Heart right ventricle (tissue), 16 donors: ENCODE data around the gene GCC2. TPM values are rescaled to one million over a fixed set of nuclear protein-coding genes. Genes with fewer than 3 reads are reported as not detected.
A peak's percentile ranks its signal among the peaks of the same experiment; 100 is the strongest.

ENCODE experiments used
- ATAC-seq, 8 donors: fragments of 200-7000 bp; cut with Tn5 transposase; one replicate each; pipeline ENCODE4 v1.9.1; 2020; ENCODE audit warnings: mild to moderate bottlenecking in 8 of 8, moderate library complexity in 8 of 8, moderate number of reproducible peaks in 1 of 8
- DNase-seq, 2 donors: peaks; one replicate each; pipeline ENCODE4 v3.0.0-alpha.2; 2020
- H3K27ac ChIP-seq, 10 donors: fragments of 200-600 bp; sonication (generic) in 2 of 10; one replicate each; pipeline versions ENCODE4 v1.5.0 to v1.8.0; 2020 to 2022; ENCODE audit warnings: mild to moderate bottlenecking in 3 of 10
- H3K27me3 ChIP-seq, 7 donors: fragments of 200-600 bp; one replicate each; pipeline ENCODE4 v1.8.0; 2021 to 2022; ENCODE audit warnings: mild to moderate bottlenecking in 2 of 7
- H3K36me3 ChIP-seq, 9 donors: fragments of 200-600 bp; sonication (generic) in 1 of 9; one replicate each; pipeline versions ENCODE4 v1.5.0 to v1.8.0; 2020 to 2022; ENCODE audit warnings: mild to moderate bottlenecking in 2 of 9
- H3K4me1 ChIP-seq, 9 donors: fragments of 200-600 bp; sonication (generic) in 1 of 9; one replicate each; pipeline versions ENCODE4 v1.5.0 to v1.8.0; 2020 to 2022; ENCODE audit warnings: mild to moderate bottlenecking in 4 of 9
- H3K4me3 ChIP-seq, 10 donors: fragments of 200-600 bp; sonication (generic) in 2 of 10; one replicate each; pipeline versions ENCODE4 v1.5.0 to v1.8.0; 2020 to 2022; ENCODE audit warnings: mild to moderate bottlenecking in 7 of 10, moderate library complexity in 2 of 10
- H3K9me3 ChIP-seq, 11 donors: fragments of 200-600 bp in 10 of 11; sonication (generic) in 2 of 11; one replicate each; pipeline versions ENCODE4 v1.5.0 to v1.8.0; 2013 to 2022; ENCODE audit warnings: mild to moderate bottlenecking in 2 of 11, control low read depth in 1 of 11, moderate library complexity in 1 of 11
- WGBS, 2 donors: extraction: QIAGEN DNeasy Blood & Tissue Kit; methylation state at CpG; one replicate each; pipeline ENCODE4 v1.1.7; 2013; ENCODE audit warnings: inconsistent platforms in 1 of 2; 5-methylcytosine and 5-hydroxymethylcytosine counted together
- intact Hi-C, 10 donors: fragments of 100-400 bp; cut with DNase I; formaldehyde crosslinking; loops; one replicate each; pipeline versions ENCODE4 v1.11.1 to v1.14.2; 2022
- polyA plus RNA-seq, 2 donors: library from polyadenylated mRNA; stranded (reverse); fragments of 200-250 nt; gene quantifications; one replicate each; pipeline ENCODE4 v1.2.3, GENCODE V29; 2013
- total RNA-seq, 10 donors: library from RNA; stranded (reverse); fragmentation: NEBNext Ultra II Directional in 3 of 10; extraction: Animal tissue kit (Norgen Biotek cat#: 25700) in 3 of 10; gene quantifications; one replicate each; pipeline versions ENCODE4 v1.2.1 to v1.2.4, GENCODE V29; 2021 to 2023
- TF ChIP-seq, protein P1 (sequence below), 9 donors: fragments of 200-600 bp; sonication (generic) in 2 of 9; IDR thresholded peaks; one replicate each; pipeline versions ENCODE4 v1.5.0 to v1.8.0; 2021 to 2022; ENCODE audit warnings: antibody characterized with exemption in 9 of 9, mild to moderate bottlenecking in 5 of 9, moderate library complexity in 1 of 9
- donor health status: Arrhythmogenic right ventricular cardiomyopathy.
- donor health status: ischemic (EF 13 %, LVEDD 7.1; RV severe dilation, severe dysfunction).
- donor health status: healthy with polysubstance abuse.
- donor health status: DM: no; HTN: yes; CAD: no.
- donor health status: DM: no; HTN: no; CAD: no.
- donor health status: ischemic (EF 25% LVEDD 6.9; RV normal size, moderate dysfunction).
- donor health status: ischemic (EF 25% LVEDD 5.7; RV mildly dilated, moderate dysfunction).
- donor health status: healthy.
- donor health status: DM: yes; HTN: yes; CAD: no.
- donor health status: Ischemic cardiomyopathy.
- donor health status: ischemic (EF 35%, LVEDD 5.7; RV mildly dilated, moderate dysfunction).
- donor health status: nonischemic (EF 11% LVEDD 7.7; RV severe dilation, severe dysfunction).
- donor health status: DM: yes; HTN: yes; CAD: no.
- donor health status: PGD.
- donor health status: ischemic (EF 29% LVEDD 5.4; RV normal size, mild dysfunction).
- donor health status: nonischemic (EF 23%, LVEDD 6.1; RV moderate dilation, normal function).

GCC2 gene
- total and polyA plus RNA-seq, 12 donors, result 4.1 to 31.8 (median 26.5) TPM

DNA sequence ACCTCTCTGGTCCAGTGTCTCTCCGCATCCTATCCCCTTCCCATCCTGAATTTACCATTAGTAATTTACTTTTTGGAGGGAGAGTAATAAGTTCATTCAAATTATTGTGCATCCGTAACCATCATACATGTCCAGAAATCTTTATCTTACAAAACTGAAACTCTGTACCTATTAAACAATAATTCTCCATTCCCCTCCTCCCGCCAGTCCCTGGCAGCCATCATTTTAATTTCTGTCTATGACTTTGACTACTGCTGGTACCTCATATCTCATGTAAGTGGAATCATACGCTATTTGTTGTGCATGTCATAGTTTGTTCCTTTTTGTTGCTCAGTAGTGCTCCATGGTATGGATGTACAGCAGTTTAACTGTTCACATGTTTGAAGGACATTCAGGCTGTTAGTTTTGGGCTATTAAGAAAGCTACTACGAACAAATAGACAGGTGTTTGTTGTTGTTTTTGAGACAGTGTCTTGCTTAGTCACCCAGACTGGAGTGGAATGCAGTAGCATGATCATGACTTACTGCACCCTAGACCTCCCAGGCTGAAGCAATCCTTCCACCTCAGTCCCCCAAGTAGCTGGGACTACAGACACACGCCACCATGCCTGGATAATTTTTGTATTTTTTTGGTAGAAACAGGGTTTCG is 87.3 kb downstream of the GCC2 start:
- ATAC-seq, result no peak

DNA sequence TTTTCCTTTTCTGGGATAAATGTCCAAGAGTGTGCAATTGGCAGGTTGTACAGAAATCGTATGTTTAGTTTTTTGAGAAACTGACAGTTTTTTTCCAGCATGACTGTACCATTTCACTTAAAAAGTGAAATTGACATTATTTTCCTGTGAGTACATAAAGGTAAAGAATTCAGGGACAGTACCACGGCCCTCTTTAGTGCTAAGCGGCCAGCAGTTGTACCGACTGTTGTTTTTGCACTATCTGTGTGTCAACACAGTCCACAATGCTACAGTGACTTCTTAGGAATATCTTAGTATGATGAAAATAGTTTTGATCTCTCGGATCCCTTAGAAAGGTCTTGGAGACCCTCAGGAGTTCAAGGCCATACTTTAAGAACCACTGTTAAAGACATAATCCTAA is 87.9 kb downstream of the GCC2 start:
- H3K36me3 ChIP-seq, result no peaks in the 10 kb centered on the region
- DNase-seq (no peak), ATAC-seq (no peak)
- 88 to 89% methylated on average over 5 of the region's 5 CpGs for WGBS, 2 donors
- H3K4me3 ChIP-seq, result no peak overlapping the region
- TF ChIP-seq, protein P1, sequence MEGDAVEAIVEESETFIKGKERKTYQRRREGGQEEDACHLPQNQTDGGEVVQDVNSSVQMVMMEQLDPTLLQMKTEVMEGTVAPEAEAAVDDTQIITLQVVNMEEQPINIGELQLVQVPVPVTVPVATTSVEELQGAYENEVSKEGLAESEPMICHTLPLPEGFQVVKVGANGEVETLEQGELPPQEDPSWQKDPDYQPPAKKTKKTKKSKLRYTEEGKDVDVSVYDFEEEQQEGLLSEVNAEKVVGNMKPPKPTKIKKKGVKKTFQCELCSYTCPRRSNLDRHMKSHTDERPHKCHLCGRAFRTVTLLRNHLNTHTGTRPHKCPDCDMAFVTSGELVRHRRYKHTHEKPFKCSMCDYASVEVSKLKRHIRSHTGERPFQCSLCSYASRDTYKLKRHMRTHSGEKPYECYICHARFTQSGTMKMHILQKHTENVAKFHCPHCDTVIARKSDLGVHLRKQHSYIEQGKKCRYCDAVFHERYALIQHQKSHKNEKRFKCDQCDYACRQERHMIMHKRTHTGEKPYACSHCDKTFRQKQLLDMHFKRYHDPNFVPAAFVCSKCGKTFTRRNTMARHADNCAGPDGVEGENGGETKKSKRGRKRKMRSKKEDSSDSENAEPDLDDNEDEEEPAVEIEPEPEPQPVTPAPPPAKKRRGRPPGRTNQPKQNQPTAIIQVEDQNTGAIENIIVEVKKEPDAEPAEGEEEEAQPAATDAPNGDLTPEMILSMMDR (IDR thresholded peaks at IDR 0.05), result no peak
- intact Hi-C loops, result loop anchor here in 6 of 10 donors (2.0 to 10.0 kb wide), 6 partner anchors 18 to 98 kb away; no protein-coding TSS in a partner anchor
- H3K9me3 ChIP-seq, result no peaks in the 10 kb centered on the region
- H3K4me1 ChIP-seq, result peaks cover 4 to 49% (median 37%) of the 10 kb centered on the region in 9 donors
- H3K27me3 ChIP-seq, result no peaks in the 10 kb centered on the region
- no peak overlapping the region for H3K27ac ChIP-seq

More for the DNA sequence above, 87.3 kb downstream of the GCC2 start:
- no peak for DNase-seq
- H3K36me3 ChIP-seq, result no peaks in the 10 kb centered on the region
- H3K27me3 ChIP-seq, result no peaks in the 10 kb centered on the region
- no peak overlapping the region for H3K27ac ChIP-seq
- WGBS, 2 donors, result 87 to 90% methylated on average over 7 of the region's 7 CpGs
- intact Hi-C loops, result loop anchor here in 6 of 10 donors (2.0 to 10.0 kb wide), 6 partner anchors 19 to 99 kb away; no protein-coding TSS in a partner anchor
- TF ChIP-seq, protein P1 (IDR thresholded peaks at IDR 0.05), result no peak
- peaks cover 4 to 42% (median 31%) of the 10 kb centered on the region in 9 donors for H3K4me1 ChIP-seq
- peak overlapping the region in 7 of 10 donors; percentile 73 to 87 (median 79) for H3K4me3 ChIP-seq
- H3K9me3 ChIP-seq, result no peaks in the 10 kb centered on the region

DNA sequence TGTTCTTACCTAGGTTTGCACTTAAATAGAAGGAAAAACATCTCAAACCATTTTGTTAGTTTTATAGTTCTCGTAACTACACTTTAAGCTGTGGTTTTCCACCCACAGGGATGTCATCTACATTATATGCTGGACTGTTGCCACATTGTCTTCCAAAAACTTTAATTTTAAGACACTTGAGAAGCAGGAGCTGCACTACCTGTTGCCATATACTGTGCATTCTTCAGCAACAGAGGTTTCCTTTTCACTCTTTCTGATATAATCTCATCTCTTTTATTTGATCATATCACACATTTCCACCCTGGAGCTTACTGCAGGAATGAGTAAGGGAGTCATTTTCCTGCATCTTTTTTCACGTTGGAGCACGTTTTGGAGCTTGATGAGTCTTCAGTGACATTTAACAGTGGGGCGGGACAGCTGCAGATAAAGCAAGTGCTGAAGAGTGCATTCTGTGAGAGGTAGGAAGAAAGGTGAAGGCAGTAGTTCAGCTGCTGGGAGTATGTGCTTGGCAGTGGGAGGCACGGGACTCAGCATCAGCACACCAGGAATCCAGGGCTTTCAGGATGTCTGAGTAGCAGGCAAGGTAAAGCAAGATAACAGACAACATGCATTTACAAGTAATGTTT is 89.1 kb downstream of the GCC2 start:
- TF ChIP-seq, protein P1 (IDR thresholded peaks at IDR 0.05), result no peak
- Histone ChIP-seq H3K4me1 (peaks cover 4 to 56% (median 37%) of the 10 kb centered on the region in 9 donors), H3K36me3 (no peaks in the 10 kb centered on the region), H3K4me3 (no peak overlapping the region), H3K9me3 (no peaks in the 10 kb centered on the region), H3K27me3 (no peaks in the 10 kb centered on the region), H3K27ac (no peak overlapping the region)
- WGBS, 2 donors, result 54 to 61% methylated on average over 5 of the region's 5 CpGs
- ATAC-seq (no peak), DNase-seq (no peak)
- intact Hi-C loops, result loop anchor here in 6 of 10 donors (2.0 to 10.0 kb wide), 6 partner anchors 17 to 97 kb away; no protein-coding TSS in a partner anchor

DNA sequence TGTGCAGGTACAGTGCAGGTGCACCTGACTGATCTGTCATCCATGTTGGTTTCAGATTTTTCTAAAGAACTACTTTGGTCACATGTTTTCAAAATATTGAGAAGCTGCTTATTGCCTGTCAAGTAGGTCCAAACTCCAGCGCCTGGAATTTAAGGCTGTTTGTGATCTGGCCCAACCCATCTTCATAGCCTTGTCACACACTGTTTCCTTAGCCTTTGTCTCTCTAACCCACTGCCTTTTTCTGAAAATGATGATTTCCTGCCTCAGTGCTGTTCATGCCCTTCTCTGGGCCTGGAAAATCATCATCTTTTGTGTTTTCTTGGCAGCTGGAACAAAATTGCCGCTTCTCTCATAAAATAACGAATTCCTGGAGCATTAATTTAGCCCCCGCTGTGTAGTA is 92.4 kb downstream of the GCC2 start:
- DNase-seq, result no peak
- 60 to 71% methylated on average over 4 of the region's 4 CpGs for WGBS, 2 donors
- TF ChIP-seq, protein P1 (IDR thresholded peaks at IDR 0.05), result no peak
- intact Hi-C loops, result no loop called here
- ATAC-seq, result peak in 1 of 8 donors; percentile 41
- H3K36me3 ChIP-seq, result no peaks in the 10 kb centered on the region
- no peaks in the 10 kb centered on the region for H3K27me3 ChIP-seq
- H3K4me1 ChIP-seq, result peaks cover 0 to 37% (median 25%) of the 10 kb centered on the region in 9 donors
- H3K4me3 ChIP-seq, result no peak overlapping the region
- H3K27ac ChIP-seq, result peak overlapping the region in 2 of 10 donors; percentile 18 to 23
- no peaks in the 10 kb centered on the region for H3K9me3 ChIP-seq
